COR-L47 (cell line): ENCODE results near the gene TREX2.

Experiments
- DNase-seq: peaks from one replicate; lab custom pipeline; 2025; lab: John Stamatoyannopoulos, UW

TREX2 gene

DNA sequence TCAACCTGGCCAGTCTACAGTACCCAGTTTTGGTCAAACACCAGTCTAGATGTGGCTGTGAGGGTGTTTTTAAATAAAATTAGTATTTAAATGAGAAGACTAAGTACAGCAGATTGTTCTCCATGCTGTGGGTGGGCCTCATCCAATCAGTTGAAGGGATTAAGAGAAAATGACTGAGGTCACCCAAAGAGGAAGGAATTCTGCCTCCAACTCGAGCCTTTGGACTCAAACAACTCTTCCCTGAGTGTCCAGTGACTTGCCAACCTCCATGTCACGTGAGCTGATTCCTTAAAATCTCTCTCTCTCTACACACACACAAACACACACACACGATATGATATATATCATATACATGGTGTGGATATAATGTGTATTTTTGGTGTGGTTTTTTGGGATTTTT is 10.0 kb downstream of the TREX2 start:
- no peak for DNase-seq

DNA sequence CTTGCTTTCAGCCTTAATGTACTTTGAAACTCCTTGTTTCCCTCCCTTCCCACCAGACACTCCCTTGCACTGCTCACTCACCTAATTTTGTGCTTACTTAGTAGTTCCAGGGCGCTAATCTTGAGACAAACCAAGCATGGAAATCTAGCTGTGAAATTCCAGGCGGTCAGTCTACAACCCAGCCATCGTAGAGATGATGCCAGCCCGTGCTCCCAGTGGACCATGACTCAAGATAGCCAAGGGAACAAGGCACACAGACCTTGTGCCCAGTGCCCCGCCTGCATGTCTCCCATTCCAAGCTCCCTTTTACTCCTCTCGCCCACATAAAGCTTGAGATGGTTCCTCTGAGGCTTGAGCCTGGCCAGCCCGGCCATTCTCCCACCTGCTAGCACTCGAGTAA is 11.1 kb downstream of the TREX2 start:
- no peak for DNase-seq

DNA sequence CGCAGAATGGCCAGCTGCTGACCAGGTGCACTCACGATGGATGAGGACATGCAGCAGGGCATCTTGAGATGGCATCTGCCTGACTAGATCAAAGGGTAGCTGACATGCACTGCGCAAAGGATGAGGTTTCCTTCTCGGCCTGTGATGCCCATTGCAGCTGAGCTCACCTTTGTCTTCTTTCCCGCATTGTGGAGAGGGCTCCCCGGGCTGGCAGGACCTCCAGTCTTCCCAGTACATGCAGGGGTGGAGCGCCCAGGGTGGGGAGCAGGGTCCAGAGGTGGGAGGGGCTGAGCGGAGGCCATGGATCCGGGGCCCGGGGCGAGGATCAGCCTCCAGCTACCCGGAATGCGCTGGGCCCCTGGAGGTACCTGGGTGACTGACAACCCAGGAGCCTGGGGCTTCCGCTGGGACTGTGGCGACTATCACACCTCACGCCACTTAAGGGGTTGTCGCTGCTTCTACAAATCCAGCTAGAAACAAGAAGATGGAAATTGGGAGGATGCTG is 12.0 kb downstream of the TREX2 start:
- no peak for DNase-seq

DNA sequence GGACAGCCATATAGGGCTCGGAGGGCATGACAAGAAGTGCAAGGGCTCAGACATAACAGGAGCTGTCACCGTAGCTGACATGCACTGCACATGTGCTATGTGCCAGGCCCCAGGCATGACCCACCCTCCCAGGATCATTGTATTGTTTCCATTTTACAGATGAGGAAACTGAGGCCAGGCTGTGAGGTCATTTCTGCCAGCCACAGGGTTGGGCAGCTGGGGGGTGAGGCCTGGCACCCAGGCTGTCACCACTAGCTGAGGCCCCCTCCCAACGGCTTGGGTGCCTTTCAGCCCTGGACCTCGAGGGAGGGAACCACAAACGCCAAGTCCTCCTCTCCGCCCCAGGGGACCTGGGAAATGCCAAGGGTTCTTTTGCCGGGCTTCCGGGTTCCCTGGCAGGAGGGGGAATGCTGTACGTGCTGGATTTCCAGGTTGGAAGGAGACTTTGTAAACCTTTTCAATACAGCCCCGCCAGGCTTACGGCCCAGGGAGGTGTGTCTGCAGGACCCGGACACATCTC is 12.6 kb downstream of the TREX2 start:
- DNase-seq = no peak

DNA sequence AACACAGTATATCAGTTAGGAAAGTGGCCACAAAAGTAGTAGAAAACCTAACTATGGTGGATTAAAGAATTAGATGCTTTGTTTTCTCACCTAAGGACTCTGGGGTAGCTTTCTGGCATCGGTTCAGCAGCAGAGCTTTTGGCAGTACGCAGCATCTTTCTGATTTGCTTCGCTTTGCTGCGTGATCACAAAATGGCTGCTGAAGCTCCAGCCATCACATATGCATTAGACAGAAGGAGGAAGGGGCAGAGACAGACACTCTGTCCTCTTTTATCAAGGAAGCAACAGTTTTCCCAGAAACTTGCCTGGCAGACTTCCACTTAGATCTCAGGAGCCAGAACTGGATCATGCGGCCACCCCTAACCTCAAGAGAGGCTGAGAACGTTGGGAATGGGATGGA is 15.1 kb downstream of the TREX2 start:
- DNase-seq = no peak

DNA sequence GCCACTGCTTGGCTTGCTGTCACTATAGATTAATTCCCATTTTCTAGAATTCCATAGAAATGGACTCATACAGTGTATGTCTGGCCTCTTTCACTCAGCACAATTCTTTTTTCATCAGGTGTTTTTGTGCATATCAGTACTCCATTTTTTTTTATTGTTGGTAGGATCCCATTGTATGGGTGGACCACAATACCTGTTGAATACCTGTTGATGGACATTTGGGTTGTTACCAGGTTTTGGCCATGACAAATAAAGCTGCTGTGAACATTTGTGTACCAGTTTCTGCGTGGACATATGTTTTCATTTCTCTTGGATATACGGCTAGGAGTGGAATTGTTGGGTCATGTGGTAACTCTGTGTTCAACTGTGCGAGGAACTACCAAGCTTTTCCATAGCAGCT is 19.7 kb downstream of the TREX2 start:
- DNase-seq = no peak

DNA sequence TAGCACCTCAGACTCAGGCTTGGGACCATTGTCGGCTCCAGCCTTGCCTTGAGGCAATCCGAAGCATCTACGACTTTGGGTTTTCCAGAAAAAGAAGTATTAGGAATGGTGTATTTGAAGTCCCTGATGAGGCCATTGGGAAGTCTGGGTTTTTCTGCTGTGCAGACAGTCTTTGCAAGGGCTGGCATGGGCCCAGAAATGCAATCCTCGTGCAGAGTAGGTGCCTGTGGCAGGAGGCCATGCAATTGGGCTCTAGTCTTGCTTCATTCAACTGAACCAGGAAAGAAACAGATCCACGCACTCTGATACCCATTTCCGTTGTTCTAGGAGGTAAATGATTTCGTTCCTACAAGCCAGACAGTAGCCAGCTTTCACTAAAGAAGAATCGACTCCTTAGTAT is 22.2 kb downstream of the TREX2 start:
- no peak for DNase-seq

DNA sequence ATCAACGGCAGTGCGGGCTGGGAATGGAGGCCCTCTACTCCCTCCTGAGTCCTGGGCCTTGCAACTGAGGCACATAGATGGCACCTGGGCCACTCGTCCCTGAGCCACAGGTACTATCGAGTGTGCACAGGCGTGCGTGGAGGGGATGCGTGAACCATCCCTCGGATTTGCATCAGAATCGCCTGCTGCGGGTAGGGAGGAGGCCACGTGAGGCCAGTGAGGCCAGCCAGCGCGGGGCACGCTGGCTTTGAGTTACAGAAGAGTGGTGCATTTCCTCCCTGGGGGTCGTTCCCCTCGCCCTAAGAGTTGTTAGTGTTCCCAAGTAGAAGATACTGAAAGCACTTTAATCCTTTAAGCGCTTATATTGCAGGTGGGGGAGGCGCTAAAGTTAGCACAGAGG is 24.0 kb downstream of the TREX2 start:
- no peak for DNase-seq

DNA sequence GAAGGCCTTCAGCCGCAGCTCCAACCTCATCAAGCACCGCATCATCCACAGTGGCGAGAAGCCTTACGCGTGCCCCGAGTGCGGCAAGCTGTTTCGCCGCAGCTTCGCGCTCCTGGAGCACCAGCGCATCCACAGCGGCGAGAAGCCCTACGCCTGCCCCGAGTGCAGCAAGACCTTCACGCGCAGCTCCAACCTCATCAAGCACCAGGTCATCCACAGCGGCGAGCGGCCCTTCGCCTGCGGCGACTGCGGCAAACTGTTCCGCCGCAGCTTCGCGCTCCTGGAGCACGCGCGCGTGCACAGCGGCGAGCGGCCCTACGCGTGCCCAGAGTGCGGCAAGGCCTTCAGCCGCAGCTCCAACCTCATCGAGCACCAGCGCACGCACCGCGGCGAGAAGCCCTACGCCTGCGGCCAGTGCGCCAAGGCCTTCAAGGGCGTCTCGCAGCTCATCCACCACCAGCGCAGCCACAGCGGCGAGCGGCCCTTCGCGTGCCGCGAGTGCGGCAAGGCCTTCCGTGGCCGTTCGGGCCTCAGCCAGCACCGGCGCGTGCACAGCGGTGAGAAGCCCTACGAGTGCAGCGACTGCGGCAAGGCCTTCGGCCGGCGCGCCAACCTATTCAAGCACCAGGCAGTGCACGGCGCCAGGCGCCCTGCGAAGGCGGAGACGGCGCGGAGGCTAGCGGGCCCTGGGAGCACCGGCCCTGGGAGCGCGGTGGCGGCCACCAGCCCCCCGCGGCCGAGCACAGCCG is 24.8 kb downstream of the TREX2 start:
- DNase-seq = no peak

DNA sequence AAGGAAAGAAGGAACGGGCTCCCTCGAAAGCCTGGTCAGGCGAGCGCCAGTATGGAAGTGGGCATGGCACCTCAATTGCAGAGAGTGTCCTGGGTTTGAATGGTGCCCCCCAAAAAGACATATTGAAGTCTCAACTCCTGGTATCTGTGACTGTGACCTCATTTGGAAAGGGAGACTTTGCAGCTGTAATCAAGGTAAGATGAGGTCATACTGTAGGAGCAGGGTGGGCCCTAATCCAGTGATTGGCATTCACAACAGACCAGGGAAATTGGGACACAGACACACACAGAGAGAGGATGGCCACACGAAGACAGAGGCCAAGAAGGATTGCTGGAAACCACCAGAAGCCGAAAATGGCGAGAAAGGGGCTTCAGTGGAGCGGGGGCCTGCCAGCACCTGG is 28.2 kb downstream of the TREX2 start:
- DNase-seq = no peak

DNA sequence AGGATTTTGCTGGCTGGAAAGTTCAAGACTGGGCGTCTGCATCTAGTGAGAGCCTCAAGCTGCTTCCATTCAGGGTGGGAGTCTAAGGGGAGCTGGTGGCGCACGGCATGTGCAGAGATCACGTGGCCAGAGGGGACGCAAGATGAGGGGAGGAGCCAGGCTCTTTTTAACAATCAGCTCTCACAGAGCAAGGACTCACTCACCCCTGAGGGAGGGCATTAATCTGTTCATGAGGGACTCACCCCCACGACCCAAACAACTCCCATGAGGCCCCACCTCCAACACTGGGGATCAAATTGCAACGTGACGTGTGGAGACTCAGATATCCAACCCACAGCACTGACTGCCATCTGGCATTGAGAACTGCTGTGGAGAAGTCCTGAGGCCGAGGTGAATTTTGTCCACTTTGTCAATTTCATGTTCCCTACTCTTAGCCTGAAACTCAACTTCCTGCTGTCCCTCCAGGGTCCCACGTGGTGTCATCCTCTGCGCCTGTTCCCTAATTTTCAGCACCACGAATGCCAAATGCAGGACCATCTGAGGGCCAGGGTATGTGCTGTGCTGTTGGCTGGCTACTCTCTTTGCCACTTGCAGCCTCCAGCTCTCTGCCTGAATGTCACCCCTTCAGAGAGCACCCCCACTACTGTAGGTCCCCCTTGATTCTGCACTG is 28.9 kb downstream of the TREX2 start:
- DNase-seq = no peak

DNA sequence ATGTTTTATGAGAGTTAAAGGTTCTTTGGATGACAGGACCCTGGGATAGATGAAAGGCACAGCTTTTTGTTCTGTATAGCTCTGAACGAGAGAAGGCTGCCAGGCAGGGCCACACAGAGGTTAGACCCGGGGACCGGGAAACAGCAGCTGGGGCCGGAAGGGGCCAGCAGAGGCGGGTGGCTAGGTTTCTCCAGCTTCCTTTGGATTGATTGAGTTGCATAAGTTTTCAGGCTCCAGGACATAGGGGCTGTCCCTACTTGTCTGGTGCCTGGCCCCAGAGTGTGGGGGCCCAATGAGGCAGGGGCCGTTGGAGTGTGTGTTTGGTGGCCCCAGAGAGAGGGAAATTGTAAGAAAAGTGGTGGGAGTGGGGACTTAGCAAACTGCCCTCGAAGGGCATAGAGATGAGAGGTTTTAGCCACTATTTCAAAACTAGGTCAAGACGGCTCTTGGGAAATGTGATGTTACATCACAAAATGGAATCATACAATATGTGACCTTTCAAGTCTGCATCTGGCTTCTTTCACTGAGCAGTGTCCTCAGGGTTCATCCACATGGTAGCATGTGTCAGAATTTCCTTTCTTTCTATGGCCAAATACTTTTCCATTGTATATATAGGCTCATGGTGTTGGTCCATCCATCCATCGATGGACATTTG is 30.9 kb downstream of the TREX2 start:
- DNase-seq = no peak

DNA sequence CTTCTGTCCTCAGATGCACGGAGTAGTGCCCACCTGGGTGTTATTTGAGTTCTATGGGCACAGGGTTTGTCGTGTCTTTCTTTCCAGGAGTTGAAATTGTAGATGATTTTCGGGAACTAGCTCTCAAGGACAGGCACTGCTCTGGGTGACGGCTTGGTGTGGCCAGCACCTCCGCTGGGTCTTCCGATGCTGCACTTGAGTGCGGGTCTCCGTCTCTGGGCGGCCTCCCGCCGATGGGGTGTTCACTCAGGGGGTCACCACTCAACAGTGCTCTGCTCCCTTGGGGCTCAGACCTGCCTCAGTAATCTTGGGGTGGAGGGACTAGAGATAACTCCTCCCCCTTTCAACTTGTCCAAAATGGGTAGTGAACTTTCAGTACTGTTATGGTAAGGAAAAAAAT is 32.1 kb downstream of the TREX2 start:
- no peak for DNase-seq

DNA sequence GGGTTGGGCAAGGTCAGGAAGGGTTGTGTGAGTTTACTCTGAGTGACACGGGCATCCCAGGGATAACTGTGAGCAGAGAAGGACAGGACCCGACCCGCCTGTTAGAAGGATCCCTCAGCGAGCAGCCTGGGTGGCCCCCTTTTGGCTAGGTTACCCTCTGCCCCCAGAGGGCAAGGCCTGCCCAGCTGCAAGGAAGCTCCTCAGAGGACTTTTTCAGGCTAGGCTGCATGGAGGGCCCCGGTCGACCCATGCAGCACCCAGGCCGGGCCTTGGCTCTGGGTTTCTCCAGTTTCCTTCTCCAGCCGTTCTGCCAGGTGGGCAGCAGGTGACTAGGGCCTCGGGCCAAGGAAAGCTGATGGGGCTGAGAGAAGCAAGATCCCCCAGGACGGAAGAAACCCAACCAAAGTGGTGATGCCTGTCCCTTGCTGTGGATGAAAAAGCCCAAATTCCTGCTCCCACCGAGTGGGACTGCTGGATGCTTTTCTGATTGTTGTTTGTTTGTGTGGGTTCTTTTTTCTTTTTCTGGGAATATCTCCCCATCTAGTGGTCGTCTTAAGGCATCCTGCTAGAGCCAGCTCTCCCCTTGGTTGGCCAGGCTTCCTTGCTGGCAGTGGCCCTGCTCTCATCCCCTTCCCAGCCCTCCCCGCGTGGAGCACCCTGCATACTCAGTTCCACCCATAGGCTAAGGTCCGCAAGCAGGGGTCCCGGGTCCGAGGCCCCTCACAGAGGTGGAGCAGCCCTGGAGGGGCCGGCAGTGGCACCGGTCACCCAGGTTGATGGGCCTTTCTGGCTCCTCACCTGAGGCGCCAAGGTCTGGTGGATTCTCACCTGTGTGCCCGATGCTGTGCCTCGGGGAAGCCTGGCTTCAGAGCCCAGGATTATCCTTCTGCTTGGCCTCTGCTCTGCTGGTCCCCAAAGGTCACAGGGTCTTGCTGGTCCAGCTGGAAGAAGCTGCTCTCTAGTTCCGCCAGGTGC is 32.8 kb downstream of the TREX2 start:
- no peak for DNase-seq

DNA sequence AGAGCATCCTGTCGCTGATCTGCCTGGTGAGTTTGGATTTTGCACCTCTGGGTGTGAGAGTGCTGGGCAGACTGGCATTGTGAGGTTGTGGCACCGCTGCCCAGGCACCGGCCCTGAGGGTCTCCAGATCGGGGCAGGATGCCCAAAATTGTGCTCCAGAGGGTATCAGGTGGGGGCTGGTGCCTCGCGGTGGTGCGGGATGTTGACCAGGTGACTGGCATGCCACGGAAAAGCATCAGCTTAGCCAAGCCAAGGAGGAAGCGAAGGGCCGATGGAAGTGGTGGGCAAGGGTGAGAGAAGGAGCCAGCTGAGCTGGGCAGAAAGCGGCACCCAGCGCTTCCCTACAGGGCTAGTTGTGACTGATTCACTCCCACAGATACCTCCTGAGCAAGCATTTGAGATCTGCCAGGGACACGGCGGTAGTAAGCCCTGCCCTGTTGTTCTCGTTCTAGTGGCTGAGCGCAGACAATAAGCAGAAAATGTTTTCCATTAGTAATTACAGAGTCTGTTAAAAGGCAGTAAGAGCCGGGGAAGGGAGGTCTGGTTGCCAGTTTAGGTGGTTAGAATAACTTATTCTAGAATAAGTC is 33.8 kb downstream of the TREX2 start:
- no peak for DNase-seq

DNA sequence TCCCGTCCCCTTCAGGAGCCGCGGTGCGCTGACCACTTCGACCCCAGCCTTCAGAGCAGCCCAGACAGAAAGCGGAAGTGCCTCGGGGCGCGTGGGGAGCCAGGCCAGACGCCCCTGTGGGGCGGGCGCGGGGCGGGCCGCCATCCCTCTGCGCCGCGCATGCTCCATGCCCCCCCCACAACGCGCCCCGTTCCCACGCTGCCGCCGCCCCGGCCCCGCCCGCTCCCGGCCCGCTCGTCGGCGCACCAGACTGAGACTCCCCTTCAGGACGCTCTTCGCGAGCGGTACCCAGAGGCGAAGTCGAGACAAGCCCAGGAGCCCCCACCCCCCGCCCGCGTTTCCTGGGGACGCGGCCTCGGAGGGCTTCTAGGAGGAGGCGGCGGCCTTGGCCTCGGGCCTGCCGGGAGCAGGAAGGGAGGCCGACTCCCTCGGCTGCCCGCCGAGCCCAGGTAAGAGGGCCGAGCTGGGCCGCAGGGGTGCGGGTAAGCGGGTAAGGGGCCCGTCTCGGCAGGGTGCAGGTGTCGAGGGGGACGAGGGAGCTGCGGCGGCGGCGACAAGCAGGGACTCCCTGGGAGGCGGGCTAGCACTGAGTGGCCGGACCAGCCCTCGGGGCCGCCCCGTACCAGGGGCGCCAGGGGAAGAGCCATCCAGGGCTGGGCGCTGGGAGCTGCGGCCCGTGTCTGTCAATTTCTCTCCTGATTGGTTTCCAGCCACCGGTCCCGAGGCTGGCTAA is 34.4 kb downstream of the TREX2 start, which contains the start of gene ZFP92:
Gene ZFP92, plus strand, starts transcription at position 218 of the 733 bp plus-strand sequence. CDS start 6,851 bp downstream, outside the sequence.
- DNase-seq = no peak

DNA sequence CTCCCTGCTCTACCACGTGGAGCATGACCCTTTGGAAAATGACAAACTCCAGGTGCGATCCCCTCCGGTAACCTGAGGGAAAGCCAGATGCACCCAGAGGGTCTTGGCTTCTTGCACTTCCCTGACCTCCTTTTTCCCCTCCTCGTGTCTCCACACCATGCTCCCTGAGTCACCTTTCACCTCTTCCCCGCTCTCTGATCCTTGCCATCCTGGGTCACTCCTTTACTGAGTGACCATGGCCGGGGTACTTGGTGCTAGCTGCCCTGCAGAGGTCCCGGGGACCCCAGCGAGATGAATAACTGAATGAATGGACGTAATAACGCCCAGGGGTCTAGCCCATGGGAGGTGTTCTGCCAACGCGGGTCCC is 35.0 kb downstream of the TREX2 start:
- DNase-seq = no peak

DNA sequence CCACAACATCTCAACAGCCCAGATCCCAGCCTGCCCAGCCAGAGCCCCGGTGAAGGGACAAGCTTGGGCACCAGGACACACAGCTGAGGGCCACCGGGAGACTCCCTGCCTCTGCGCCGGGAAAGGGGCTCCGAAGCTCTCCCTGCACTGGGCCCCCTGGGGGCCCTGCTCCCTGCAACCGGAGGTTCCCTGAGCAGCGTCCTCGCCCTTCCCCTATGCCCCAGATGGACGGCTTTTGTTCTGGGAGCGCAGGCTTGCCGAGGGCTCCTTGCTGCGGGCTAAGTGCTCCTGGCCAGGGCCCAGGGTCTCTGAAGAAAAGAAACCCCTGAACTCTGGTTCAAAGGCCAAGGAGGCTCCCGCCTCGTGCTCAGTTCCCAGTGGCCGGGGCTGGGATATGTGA is 35.5 kb downstream of the TREX2 start:
- no peak for DNase-seq

DNA sequence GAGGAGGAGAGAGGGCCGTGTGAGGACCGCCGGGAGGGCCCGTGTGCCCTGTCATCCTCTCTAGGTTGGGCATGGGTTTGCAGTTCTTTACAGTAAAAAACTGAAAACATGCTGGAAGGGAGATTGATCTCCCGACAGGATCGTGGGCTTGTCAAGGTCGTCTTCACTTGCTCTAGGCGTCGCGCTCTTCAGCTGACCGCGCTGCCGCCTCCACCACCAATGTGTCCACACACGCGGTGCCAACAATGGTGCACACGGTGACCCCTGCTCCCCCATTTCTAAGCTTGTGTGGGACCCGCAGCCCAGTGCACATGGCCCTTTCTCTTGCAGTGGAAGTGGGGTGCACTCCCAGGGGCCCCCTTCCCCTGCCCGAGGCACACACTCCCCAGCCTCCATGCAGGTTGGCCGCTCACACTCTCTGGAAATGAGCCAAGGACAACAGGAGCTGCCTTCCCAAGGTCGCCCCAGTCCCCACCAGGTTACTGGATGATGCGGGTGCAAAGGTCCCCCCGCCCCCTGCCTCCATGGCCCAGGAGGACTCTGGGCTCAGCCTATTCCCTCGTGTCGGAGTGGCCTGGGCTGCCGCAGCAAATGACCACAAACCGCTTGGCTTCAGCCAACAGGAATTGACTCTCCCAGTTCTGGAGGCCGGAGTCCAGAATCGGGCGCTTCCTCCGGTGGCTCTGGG is 36.3 kb downstream of the TREX2 start:
- no peak for DNase-seq

DNA sequence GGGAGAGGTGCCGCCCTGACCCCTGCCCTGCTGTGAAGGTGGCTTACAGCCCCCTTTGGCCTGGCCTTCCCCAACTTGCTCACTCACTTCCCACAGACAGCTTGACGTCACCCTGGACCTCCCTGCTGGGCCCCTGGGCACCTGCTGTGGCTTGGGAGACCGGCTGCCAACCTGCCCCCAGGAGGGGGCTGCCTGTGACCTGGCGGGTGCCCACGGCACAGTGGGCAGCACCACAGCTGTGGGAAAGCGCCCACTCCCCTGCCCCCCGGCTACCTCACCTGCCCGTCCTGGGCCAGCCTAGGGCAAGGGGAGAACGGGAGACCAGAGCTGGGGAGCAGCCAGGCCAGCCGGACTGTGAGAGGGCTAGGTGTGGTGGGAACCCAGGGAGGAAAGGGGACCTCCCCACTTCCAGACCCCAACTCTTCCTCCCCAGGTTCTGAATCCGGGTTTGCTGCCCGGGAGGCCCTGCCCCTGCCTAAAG is 36.9 kb downstream of the TREX2 start:
- no peak for DNase-seq
